ENCODE data around the gene NLGN4Y. TPM values are rescaled to one million over a fixed set of nuclear protein-coding genes. Genes with fewer than 3 reads are reported as not detected.

NLGN4Y gene
- total RNA-seq, 1 donor from 2014 or later = 8.9 TPM

- CTCF ChIA-PET = no interaction called here
- TF ChIP-seq CTCF (IDR thresholded peaks at IDR 0.05) = no peak
- Mint-ChIP-seq H3K27ac (no peak overlapping the region), H3K36me3 (ENCODE audit: low read depth) (no peaks in the 10 kb centered on the region), H3K27me3 (no peaks in the 10 kb centered on the region), H3K4me1 (no peaks in the 10 kb centered on the region), H3K4me3 (no peak overlapping the region), H3K9me3 (no peaks in the 10 kb centered on the region)
- ATAC-seq (ENCODE audit: low read depth) (no peak), DNase-seq (no peak)
- intact Hi-C loops (cut with micrococcal nuclease) = no loop called here
- POLR2A ChIA-PET = no interaction called here
Observed at GRCh38 chrY:14708158-14708557, 183.8 kb downstream of the NLGN4Y start.

GRCh38 chrY:14741596-14741995 is 217.3 kb downstream of the NLGN4Y start:
- DNase-seq = no peak
- no peak for ATAC-seq (ENCODE audit: low read depth)
- Mint-ChIP-seq H3K27ac (no peak overlapping the region), H3K9me3 (no peaks in the 10 kb centered on the region), H3K27me3 (no peaks in the 10 kb centered on the region), H3K36me3 (ENCODE audit: low read depth) (no peaks in the 10 kb centered on the region), H3K4me1 (no peaks in the 10 kb centered on the region), H3K4me3 (no peak overlapping the region)
- intact Hi-C loops (cut with micrococcal nuclease) = no loop called here
- no peak for TF ChIP-seq CTCF (IDR thresholded peaks at IDR 0.05)
- POLR2A ChIA-PET = no interaction called here
- CTCF ChIA-PET = no interaction called here

- TF ChIP-seq CTCF (IDR thresholded peaks at IDR 0.05) = no peak
- ChIA-PET CTCF (no interaction called here), POLR2A (no interaction called here)
- no peak for ATAC-seq (ENCODE audit: low read depth)
- no peaks in the 10 kb centered on the region for H3K27me3 Mint-ChIP-seq
- no peak overlapping the region for H3K27ac Mint-ChIP-seq
- DNase-seq = no peak
- H3K4me3 Mint-ChIP-seq = no peak overlapping the region
- no peaks in the 10 kb centered on the region for H3K36me3 Mint-ChIP-seq (ENCODE audit: low read depth)
- intact Hi-C loops (cut with micrococcal nuclease) = no loop called here
- H3K4me1 Mint-ChIP-seq = no peaks in the 10 kb centered on the region
- no peaks in the 10 kb centered on the region for H3K9me3 Mint-ChIP-seq
Observed at GRCh38 chrY:14748329-14748728, 224.0 kb downstream of the NLGN4Y start.

- Mint-ChIP-seq H3K36me3 (ENCODE audit: low read depth) (no peaks in the 10 kb centered on the region), H3K27ac (no peak overlapping the region), H3K27me3 (no peaks in the 10 kb centered on the region), H3K4me3 (no peak overlapping the region), H3K9me3 (no peaks in the 10 kb centered on the region), H3K4me1 (no peaks in the 10 kb centered on the region)
- POLR2A ChIA-PET = no interaction called here
- CTCF ChIA-PET = no interaction called here
- intact Hi-C loops (cut with micrococcal nuclease) = no loop called here
- TF ChIP-seq CTCF (IDR thresholded peaks at IDR 0.05) = no peak
- no peak for DNase-seq
- ATAC-seq (ENCODE audit: low read depth) = no peak
Observed at GRCh38 chrY:14755571-14755970, 231.2 kb downstream of the NLGN4Y start.

- H3K36me3 Mint-ChIP-seq (ENCODE audit: low read depth) = no peaks in the 10 kb centered on the region
- ChIA-PET POLR2A (no interaction called here), CTCF (no interaction called here)
- DNase-seq (no peak), ATAC-seq (ENCODE audit: low read depth) (no peak)
- no peak overlapping the region for H3K4me3 Mint-ChIP-seq
- H3K4me1 Mint-ChIP-seq = no peaks in the 10 kb centered on the region
- intact Hi-C loops (cut with micrococcal nuclease) = no loop called here
- H3K9me3 Mint-ChIP-seq = no peaks in the 10 kb centered on the region
- no peak for TF ChIP-seq CTCF (IDR thresholded peaks at IDR 0.05)
- H3K27me3 Mint-ChIP-seq = no peaks in the 10 kb centered on the region
- no peak overlapping the region for H3K27ac Mint-ChIP-seq
Observed at GRCh38 chrY:14762903-14763302, 238.6 kb downstream of the NLGN4Y start.
